ENCODE measurements around the gene TMF1. TPM values are rescaled to one million over a fixed set of nuclear protein-coding genes. Genes with fewer than 3 reads are reported as not detected.

TMF1 gene
- total RNA-seq, 2 experiments from 2014 or later: 38.9 to 42.1 TPM

DNA sequence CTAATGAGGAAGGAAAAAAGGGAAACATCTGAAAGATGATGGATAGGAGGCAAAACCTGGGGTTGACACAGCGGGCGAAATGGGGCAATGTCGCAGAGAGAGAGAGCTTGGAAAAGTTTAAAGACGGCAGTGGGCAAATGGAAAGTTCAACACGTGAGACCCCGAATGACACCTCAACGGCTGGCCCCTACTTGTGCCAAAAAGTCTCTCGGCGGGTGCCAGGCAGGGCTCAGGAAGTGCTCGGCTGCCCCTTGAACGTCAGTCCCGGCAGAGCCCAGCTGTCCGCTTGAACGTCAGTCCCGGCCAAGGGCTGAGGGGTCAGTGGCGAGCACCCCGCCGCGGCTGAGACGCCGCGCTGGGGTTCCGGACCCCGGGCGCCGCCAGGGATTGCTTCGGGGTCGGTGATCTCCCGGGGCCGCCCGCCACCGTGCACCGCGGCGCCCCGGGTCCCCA is 39.3 kb downstream of the TMF1 start:
- DNase-seq (peak; percentile 29), ATAC-seq (no peak)
- Mint-ChIP-seq H3K4me1 (ENCODE audit: low read depth) (peaks cover 20% of the 10 kb centered on the region), H3K4me3 (peak overlapping the region; percentile 72), H3K36me3 (ENCODE audit: low read depth) (peaks cover 13% of the 10 kb centered on the region), H3K27ac (peak overlapping the region; percentile 76), H3K9me3 (peaks cover 1% of the 10 kb centered on the region), H3K27me3 (no peaks in the 10 kb centered on the region)
- TF ChIP-seq, protein P1, sequence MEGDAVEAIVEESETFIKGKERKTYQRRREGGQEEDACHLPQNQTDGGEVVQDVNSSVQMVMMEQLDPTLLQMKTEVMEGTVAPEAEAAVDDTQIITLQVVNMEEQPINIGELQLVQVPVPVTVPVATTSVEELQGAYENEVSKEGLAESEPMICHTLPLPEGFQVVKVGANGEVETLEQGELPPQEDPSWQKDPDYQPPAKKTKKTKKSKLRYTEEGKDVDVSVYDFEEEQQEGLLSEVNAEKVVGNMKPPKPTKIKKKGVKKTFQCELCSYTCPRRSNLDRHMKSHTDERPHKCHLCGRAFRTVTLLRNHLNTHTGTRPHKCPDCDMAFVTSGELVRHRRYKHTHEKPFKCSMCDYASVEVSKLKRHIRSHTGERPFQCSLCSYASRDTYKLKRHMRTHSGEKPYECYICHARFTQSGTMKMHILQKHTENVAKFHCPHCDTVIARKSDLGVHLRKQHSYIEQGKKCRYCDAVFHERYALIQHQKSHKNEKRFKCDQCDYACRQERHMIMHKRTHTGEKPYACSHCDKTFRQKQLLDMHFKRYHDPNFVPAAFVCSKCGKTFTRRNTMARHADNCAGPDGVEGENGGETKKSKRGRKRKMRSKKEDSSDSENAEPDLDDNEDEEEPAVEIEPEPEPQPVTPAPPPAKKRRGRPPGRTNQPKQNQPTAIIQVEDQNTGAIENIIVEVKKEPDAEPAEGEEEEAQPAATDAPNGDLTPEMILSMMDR (IDR thresholded peaks at IDR 0.05): no peak
- CTCF ChIA-PET: interaction anchor here (0.9 to 1.2 kb wide), 3 partner anchors 12 to 74 kb away, joined by 3 to 4 read pairs (median 3); no protein-coding TSS in a partner anchor
- POLR2A ChIA-PET: interaction anchor here (1.0 kb wide), 1 partner anchor 16 kb away, joined by 4 read pairs; no protein-coding TSS in a partner anchor
- intact Hi-C loops (cut with micrococcal nuclease): no loop called here

DNA sequence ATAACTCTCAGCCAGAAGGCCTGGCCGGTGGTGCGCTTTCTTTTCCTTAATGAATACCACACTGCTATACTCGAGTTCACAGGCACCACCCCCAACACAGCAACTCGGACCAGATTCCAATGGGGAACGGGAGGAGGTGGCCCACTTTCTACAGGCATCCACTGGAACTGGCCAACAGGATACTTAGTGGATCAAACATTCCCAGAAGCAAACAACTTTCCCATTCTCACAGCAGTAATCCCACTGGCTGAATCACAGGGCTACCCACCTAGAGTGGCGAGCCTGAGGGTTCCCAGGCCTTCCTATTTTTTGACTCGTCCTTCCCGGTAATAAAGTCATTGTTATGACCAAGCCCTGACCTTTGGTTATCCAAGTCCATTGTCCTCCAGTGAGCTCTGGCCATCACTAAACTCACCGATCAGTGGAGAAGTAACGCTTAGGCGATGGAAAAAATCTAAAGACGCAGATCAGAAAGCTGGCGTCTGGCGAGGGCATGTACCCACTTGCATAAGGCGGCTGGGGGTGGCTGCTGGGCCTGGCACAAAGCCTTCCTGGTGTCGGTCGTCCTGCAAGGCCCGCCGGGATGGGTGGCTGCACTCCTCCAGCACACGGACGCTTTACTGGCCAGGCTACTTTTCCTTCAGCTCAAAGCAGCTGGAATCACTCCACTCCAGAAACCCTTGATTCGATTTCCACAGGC is 39.9 kb downstream of the TMF1 start:
- peaks cover 1% of the 10 kb centered on the region for H3K9me3 Mint-ChIP-seq
- ChIA-PET POLR2A (interaction anchor here (1.0 to 1.9 kb wide), 2 partner anchors 15 to 80 kb away, joined by 4 to 5 read pairs; no protein-coding TSS in a partner anchor), CTCF (interaction anchor here (0.9 kb wide), 1 partner anchor 75 kb away, joined by 4 read pairs; no protein-coding TSS in a partner anchor)
- no peak for ATAC-seq
- TF ChIP-seq, protein P1 (IDR thresholded peaks at IDR 0.05): no peak
- H3K36me3 Mint-ChIP-seq (ENCODE audit: low read depth): peaks cover 12% of the 10 kb centered on the region
- peak overlapping the region; percentile 72 for H3K4me3 Mint-ChIP-seq
- H3K4me1 Mint-ChIP-seq (ENCODE audit: low read depth): peaks cover 20% of the 10 kb centered on the region
- no peaks in the 10 kb centered on the region for H3K27me3 Mint-ChIP-seq
- no peak for DNase-seq
- peak overlapping the region; percentile 76 for H3K27ac Mint-ChIP-seq
- intact Hi-C loops (cut with micrococcal nuclease): no loop called here

DNA sequence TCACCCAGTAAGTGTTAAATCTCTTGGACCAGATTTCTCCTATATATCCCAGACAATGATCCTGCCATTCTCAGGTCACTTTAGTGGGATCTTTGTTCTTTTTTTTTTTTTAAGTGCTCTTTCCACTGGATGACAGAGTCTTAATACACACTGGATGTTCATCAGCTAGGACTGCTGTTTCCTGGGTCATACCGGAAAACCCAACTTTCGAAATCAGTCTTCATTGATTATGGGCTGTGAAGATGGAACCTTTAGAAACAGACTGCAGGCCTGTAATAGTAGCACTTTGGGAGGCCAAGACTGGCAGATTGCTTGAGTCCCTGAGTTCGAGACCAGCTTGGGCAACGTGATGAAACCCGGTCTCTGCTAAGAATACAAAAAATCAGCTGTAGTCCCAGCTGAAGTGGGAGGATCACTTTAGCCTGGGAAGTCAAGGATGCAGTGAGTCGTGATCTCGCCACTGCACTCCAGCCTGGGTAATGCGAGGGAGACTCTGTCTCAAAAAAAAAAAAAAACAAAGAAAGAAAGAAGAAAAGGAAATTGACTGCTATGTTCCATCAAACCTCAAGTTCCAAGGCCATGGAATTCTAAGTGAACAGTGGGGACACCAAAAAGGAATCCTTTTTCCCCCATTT is 40.9 kb downstream of the TMF1 start:
- ChIA-PET POLR2A (interaction anchor here (0.6 to 1.9 kb wide), 3 partner anchors 13 to 81 kb away, joined by 3 to 5 read pairs (median 3); no protein-coding TSS in a partner anchor), CTCF (interaction anchor here (0.9 kb wide), 1 partner anchor 35 kb away, joined by 3 read pairs; no protein-coding TSS in a partner anchor)
- TF ChIP-seq, protein P1 (IDR thresholded peaks at IDR 0.05): no peak
- intact Hi-C loops (cut with micrococcal nuclease): no loop called here
- H3K27ac Mint-ChIP-seq: no peak overlapping the region
- H3K4me3 Mint-ChIP-seq: no peak overlapping the region
- ATAC-seq (no peak), DNase-seq (no peak)
- peaks cover 1% of the 10 kb centered on the region for H3K9me3 Mint-ChIP-seq
- peaks cover 12% of the 10 kb centered on the region for H3K36me3 Mint-ChIP-seq (ENCODE audit: low read depth)
- H3K4me1 Mint-ChIP-seq (ENCODE audit: low read depth): peaks cover 20% of the 10 kb centered on the region
- no peaks in the 10 kb centered on the region for H3K27me3 Mint-ChIP-seq

DNA sequence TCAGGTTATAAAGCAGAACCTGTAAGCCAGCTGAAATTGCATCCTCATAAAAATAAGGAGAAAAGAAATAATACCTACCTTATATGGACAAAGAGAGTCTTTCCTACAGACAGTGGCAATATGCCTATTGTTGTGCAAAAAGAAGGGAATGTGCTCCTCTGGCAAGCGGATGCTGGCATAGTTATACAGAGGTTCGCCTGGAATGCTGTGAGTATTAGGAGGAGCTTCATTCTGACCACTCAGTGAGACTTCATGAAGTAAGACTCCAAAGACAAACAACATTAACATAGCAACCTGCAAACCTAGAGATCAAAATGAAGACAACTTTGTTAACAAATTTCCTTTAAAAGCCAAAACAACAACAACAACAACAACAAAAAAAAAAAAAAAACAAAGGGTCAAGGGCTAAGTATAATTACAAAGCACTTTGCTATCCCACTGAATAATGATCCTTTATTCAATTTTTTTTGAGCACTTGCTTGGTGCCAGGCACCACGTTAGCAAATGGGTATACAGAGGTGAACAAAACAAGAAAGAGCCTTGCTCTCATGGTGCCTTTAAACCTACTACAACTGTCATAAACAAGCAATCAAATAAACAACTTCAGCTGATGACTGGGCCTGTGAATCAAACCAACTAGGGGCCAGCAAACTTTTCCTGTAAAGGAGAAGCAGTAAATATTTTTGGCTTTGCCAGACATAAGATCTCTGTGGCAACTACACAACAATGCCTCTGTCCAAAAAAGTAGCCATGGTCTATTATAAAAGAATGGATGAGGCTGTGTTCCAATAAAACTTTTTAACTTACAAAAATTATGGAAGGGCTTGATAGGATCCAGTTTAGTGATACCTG is 42.3 kb downstream of the TMF1 start:
- H3K4me1 Mint-ChIP-seq (ENCODE audit: low read depth): peaks cover 12% of the 10 kb centered on the region
- H3K4me3 Mint-ChIP-seq: no peak overlapping the region
- intact Hi-C loops (cut with micrococcal nuclease): no loop called here
- ChIA-PET POLR2A (interaction anchor here (0.6 kb wide), 1 partner anchor 868 kb away, joined by 4 read pairs; no protein-coding TSS in a partner anchor), CTCF (no interaction called here)
- no peak overlapping the region for H3K27ac Mint-ChIP-seq
- ATAC-seq: no peak
- no peaks in the 10 kb centered on the region for H3K27me3 Mint-ChIP-seq
- H3K36me3 Mint-ChIP-seq (ENCODE audit: low read depth): peaks cover 9% of the 10 kb centered on the region
- no peaks in the 10 kb centered on the region for H3K9me3 Mint-ChIP-seq
- TF ChIP-seq, protein P1 (IDR thresholded peaks at IDR 0.05): no peak
- no peak for DNase-seq

Data from activated CD8-positive, alpha-beta T cell treated with anti-CD3 and anti-CD28 coated beads for 36 hours (primary cell).